ENCODE results near the gene ADRA1B.

DNA sequence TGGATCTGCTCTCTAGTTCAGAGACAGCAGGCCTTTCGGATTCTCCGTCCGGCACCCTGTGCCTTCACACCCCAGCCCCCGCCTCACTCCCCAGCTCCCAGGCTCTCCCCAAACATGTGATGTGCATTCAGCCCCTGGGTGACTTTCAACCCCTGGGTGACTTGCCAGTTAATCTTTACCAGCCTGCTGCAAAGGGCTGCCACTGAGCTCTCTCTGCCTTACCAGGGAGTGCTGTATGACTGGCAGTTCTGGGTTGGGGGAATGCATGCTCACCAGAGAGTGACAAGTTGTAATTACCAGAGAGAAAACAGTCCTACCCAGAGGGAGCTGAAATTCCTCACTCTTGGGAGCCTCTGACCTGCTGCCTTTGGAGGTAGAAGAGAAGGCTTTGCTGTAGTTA lies 4.9 kb upstream of the ADRA1B start:
- TF ChIP-seq FOXP2 (optimal IDR thresholded peaks at IDR 0.05; ENCODE audit: control extremely low read depth, extremely low read length, insufficient read depth) (no peak), POLR2AphosphoS5 (IDR thresholded peaks at IDR 0.05; ENCODE audit: borderline replicate concordance, low read depth, low read length) (no peak)
